Keratinocyte (primary cell): ENCODE measurements around the gene TMEM245. TPM values are rescaled to one million over a fixed set of nuclear protein-coding genes. Genes with fewer than 3 reads are reported as not detected.

Source experiments
- DNase-seq: peaks from one replicate; pipeline ENCODE4 v3.0.0-alpha.2; 2011; ENCODE audit warnings: low read depth, missing footprints, low spot score
- FAIRE-seq: peaks from 2 replicates; lab custom pipeline; 2011; peaks lifted over from hg19 to GRCh38; lab: Jason Lieb, UNC
- H2AFZ ChIP-seq: 2 replicates; pipeline ENCODE4 v1.6.0; 2012; ENCODE audit warnings: low read length, control low read depth, inconsistent platforms; ENCODE audit not compliant: control insufficient read depth
- H3K27ac ChIP-seq: 2 replicates; pipeline ENCODE4 v1.5.1; 2011; ENCODE audit warnings: low read length; ENCODE audit not compliant: control insufficient read depth, insufficient read depth
- H3K27me3 ChIP-seq: 3 replicates; pipeline ENCODE4 v1.6.0; 2011; ENCODE audit warnings: low read length; ENCODE audit not compliant: control insufficient read depth, insufficient read depth; ENCODE audit errors: extremely low read depth
- H3K36me3 ChIP-seq, 2 experiments: 2 replicates in 1 of 2; 3 replicates in 1 of 2; pipeline ENCODE4 v1.5.1; 2011; ENCODE audit warnings: low read length in 2 of 2, mild to moderate bottlenecking in 1 of 2; ENCODE audit not compliant: control insufficient read depth in 2 of 2, insufficient read depth in 2 of 2; ENCODE audit errors: extremely low read depth in 1 of 2
- H3K4me1 ChIP-seq: 3 replicates; pipeline ENCODE4 v1.5.1; 2011; ENCODE audit warnings: low read length; ENCODE audit not compliant: control insufficient read depth, insufficient read depth; ENCODE audit errors: extremely low read depth
- H3K4me2 ChIP-seq: 3 replicates; pipeline ENCODE4 v1.6.0; 2011; ENCODE audit warnings: low read depth, low read length; ENCODE audit not compliant: control insufficient read depth, insufficient read depth; ENCODE audit errors: extremely low read depth
- H3K4me3 ChIP-seq, 3 experiments: fragments of 200-600 bp in 1 of 3; sonication (generic) in 1 of 3; 2 replicates in 2 of 3; 3 replicates in 1 of 3; pipeline ENCODE4 v1.5.1; 2011 to 2016; ENCODE audit warnings: low read length in 3 of 3, mild to moderate bottlenecking in 3 of 3, control low read depth in 2 of 3, inconsistent platforms in 1 of 3, low read depth in 1 of 3, mixed read lengths in 1 of 3, mixed run types in 1 of 3, moderate library complexity in 1 of 3; ENCODE audit not compliant: control insufficient read depth in 2 of 3, insufficient read depth in 2 of 3; ENCODE audit errors: extremely low read depth in 1 of 3
- H3K79me2 ChIP-seq: 2 replicates; pipeline ENCODE4 v1.6.0; 2012; ENCODE audit warnings: low read length; ENCODE audit not compliant: control insufficient read depth, insufficient read depth
- H3K9ac ChIP-seq: 3 replicates; pipeline ENCODE4 v1.6.0; 2011; ENCODE audit warnings: low read length; ENCODE audit not compliant: control insufficient read depth, insufficient read depth; ENCODE audit errors: extremely low read depth
- H3K9me1 ChIP-seq: 3 replicates; pipeline ENCODE4 v1.6.0; 2011; ENCODE audit warnings: low read length; ENCODE audit not compliant: control insufficient read depth, insufficient read depth; ENCODE audit errors: extremely low read depth
- H3K9me3 ChIP-seq: 2 replicates; pipeline ENCODE4 v1.5.1; 2012; ENCODE audit warnings: low read depth, low read length; ENCODE audit not compliant: control insufficient read depth
- H4K20me1 ChIP-seq: 3 replicates; pipeline ENCODE4 v1.6.0; 2011; ENCODE audit warnings: low read length; ENCODE audit not compliant: control insufficient read depth, insufficient read depth; ENCODE audit errors: extremely low read depth
- CTCF ChIP-seq, 3 experiments: IDR thresholded peaks in 1 of 3; conservative IDR thresholded peaks in 1 of 3; optimal IDR thresholded peaks in 1 of 3; 2 replicates in 2 of 3; 3 replicates in 1 of 3; pipeline versions ENCODE3 to v1.5.1; 2011; ENCODE audit warnings: low read length in 3 of 3, mild to moderate bottlenecking in 3 of 3, moderate library complexity in 2 of 3, control low read depth in 1 of 3, inconsistent platforms in 1 of 3; ENCODE audit not compliant: insufficient read depth in 2 of 3; ENCODE audit errors: extremely low read depth in 1 of 3
- EZH2 ChIP-seq: IDR thresholded peaks from one replicate; pipeline ENCODE4 v1.6.1; 2012; ENCODE audit warnings: inconsistent platforms, mild to moderate bottlenecking, low read length, moderate library complexity
- dilution Hi-C: fragments of 300-500 bp; cut with MboI; formaldehyde crosslinking; loops from one replicate; pipeline ENCODE4 v1.7.0; 2020; ENCODE audit warnings: low sequenced_read_pairs; ENCODE audit not compliant: extremely low pct_ligation_motif_present
- polyA plus RNA-seq, 5 experiments: library from polyadenylated mRNA; depleted of rRNA in 3 of 5; stranded (reverse) in 3 of 5; stranded (forward) in 1 of 5; unstranded in 1 of 5; fragments of >200 nt; gene quantifications; 1 replicate in 1 of 5; 2 replicates in 3 of 5; 3 replicates in 1 of 5; pipeline versions ENCODE4 v1.2.1 to v1.2.3, GENCODE V29; 2011 to 2012; ENCODE audit warnings: missing spikeins in 2 of 5, low read depth in 1 of 5, low replicate concordance in 1 of 5

TMEM245 gene
- polyA plus RNA-seq, 1 donor (not counting 4 experiments of a cell fraction or from before 2014, with no cell fraction given) = 40.0 TPM

GRCh38 chr9:109010746-109011145, 109.0 kb downstream of the TMEM245 start:
- Histone ChIP-seq H2AFZ (no peak overlapping the region), H3K4me2 (peak overlapping the region; percentile 100), H3K9me3 (no peaks in the 10 kb centered on the region), H3K27ac (peak overlapping the region; percentile 85), H3K9me1 (no peaks in the 10 kb centered on the region), H3K4me3 (peak overlapping the region in 1 of 3 experiments; percentile 74), H3K9ac (no peak overlapping the region), H3K27me3 (no peaks in the 10 kb centered on the region), H4K20me1 (peaks cover 4% of the 10 kb centered on the region), H3K4me1 (peaks cover 35% of the 10 kb centered on the region), H3K79me2 (peaks cover 60% of the 10 kb centered on the region), H3K36me3 (peaks cover 2 to 8% of the 10 kb centered on the region in 2 experiments)
- TF ChIP-seq CTCF (optimal IDR thresholded peaks at IDR 0.05 in 1 of 3, IDR thresholded peaks at IDR 0.05 in 1 of 3, conservative IDR thresholded peaks at IDR 0.05 in 1 of 3; ENCODE audit: extremely low read depth in 1 of 3, insufficient read depth in 2 of 3, low read length in 3 of 3) = no peak
- TF ChIP-seq EZH2 = no peak
- dilution Hi-C loops = no loop called here
- DNase-seq = no peak
- peak; percentile 92 for FAIRE-seq

GRCh38 chr9:109005678-109006077, 114.1 kb downstream of the TMEM245 start:
- H3K9ac ChIP-seq = no peak overlapping the region
- H3K4me2 ChIP-seq = no peak overlapping the region
- DNase-seq (no peak), FAIRE-seq (no peak)
- H3K36me3 ChIP-seq = peaks cover 2 to 8% of the 10 kb centered on the region in 2 experiments
- H3K27ac ChIP-seq = no peak overlapping the region
- dilution Hi-C loops = no loop called here
- no peaks in the 10 kb centered on the region for H3K27me3 ChIP-seq
- no peak for TF ChIP-seq EZH2
- TF ChIP-seq CTCF (optimal IDR thresholded peaks at IDR 0.05 in 1 of 3, IDR thresholded peaks at IDR 0.05 in 1 of 3, conservative IDR thresholded peaks at IDR 0.05 in 1 of 3; ENCODE audit: extremely low read depth in 1 of 3, insufficient read depth in 2 of 3, low read length in 3 of 3) = no peak
- H2AFZ ChIP-seq = no peak overlapping the region
- H3K79me2 ChIP-seq = peaks cover 80% of the 10 kb centered on the region
- H3K4me1 ChIP-seq = peaks cover 21% of the 10 kb centered on the region
- H3K9me3 ChIP-seq = peaks cover 3% of the 10 kb centered on the region
- no peak overlapping the region for H3K4me3 ChIP-seq
- H4K20me1 ChIP-seq = no peaks in the 10 kb centered on the region
- no peaks in the 10 kb centered on the region for H3K9me1 ChIP-seq
